Measurements from ENCODE around the gene ABCA12. TPM values are rescaled to one million over a fixed set of nuclear protein-coding genes. Genes with fewer than 3 reads are reported as not detected.

The ABCA12 gene
- total and polyA plus RNA-seq, 8 donors, result 0.03 to 0.58 (median 0.15) TPM

GRCh38 chr2:215002500-215002899 is 135.9 kb downstream of the ABCA12 start:
- Histone ChIP-seq H3K27me3 (no peaks in the 10 kb centered on the region), H3K4me3 (no peak overlapping the region), H3K36me3 (peaks cover 0 to 3% of the 10 kb centered on the region in 2 donors), H3K4me1 (no peaks in the 10 kb centered on the region), H3K27ac (no peak overlapping the region), H3K9me3 (no peaks in the 10 kb centered on the region)
- peak in 1 of 2 donors; percentile 24 for TF ChIP-seq CTCF (IDR thresholded peaks at IDR 0.05)
- intact Hi-C loops (cut with DNase I), result no loop called here
- DNase-seq (peak in 2 of 4 donors; percentile 22 to 54), ATAC-seq (peak; percentile 34)

- H3K27me3 ChIP-seq, result no peaks in the 10 kb centered on the region
- ATAC-seq (no peak), DNase-seq (no peak)
- no peak overlapping the region for H3K4me3 ChIP-seq
- no peak overlapping the region for H3K27ac ChIP-seq
- peaks cover 0 to 3% of the 10 kb centered on the region in 2 donors for H3K36me3 ChIP-seq
- no peaks in the 10 kb centered on the region for H3K9me3 ChIP-seq
- intact Hi-C loops (cut with DNase I), result no loop called here
- no peaks in the 10 kb centered on the region for H3K4me1 ChIP-seq
- no peak for TF ChIP-seq CTCF (IDR thresholded peaks at IDR 0.05)
These were observed 137.7 kb downstream of the ABCA12 start for GRCh38 chr2:215000721-215001120.

- no peak for ATAC-seq
- Histone ChIP-seq H3K4me3 (no peak overlapping the region), H3K36me3 (no peaks in the 10 kb centered on the region), H3K27me3 (no peaks in the 10 kb centered on the region), H3K9me3 (no peaks in the 10 kb centered on the region), H3K4me1 (no peaks in the 10 kb centered on the region), H3K27ac (no peak overlapping the region)
- TF ChIP-seq CTCF (IDR thresholded peaks at IDR 0.05), result no peak
- intact Hi-C loops (cut with DNase I), result no loop called here
- DNase-seq, result no peak
These were observed 142.3 kb downstream of the ABCA12 start for GRCh38 chr2:214995926-214996670.

GRCh38 chr2:214995409-214995808 is 143.0 kb downstream of the ABCA12 start:
- DNase-seq (no peak), ATAC-seq (no peak)
- Histone ChIP-seq H3K9me3 (no peaks in the 10 kb centered on the region), H3K27ac (no peak overlapping the region), H3K27me3 (no peaks in the 10 kb centered on the region), H3K4me3 (no peak overlapping the region), H3K36me3 (no peaks in the 10 kb centered on the region), H3K4me1 (no peaks in the 10 kb centered on the region)
- intact Hi-C loops (cut with DNase I), result no loop called here
- TF ChIP-seq CTCF (IDR thresholded peaks at IDR 0.05), result no peak

- Histone ChIP-seq H3K27me3 (no peaks in the 10 kb centered on the region), H3K9me3 (no peaks in the 10 kb centered on the region), H3K27ac (no peak overlapping the region), H3K4me3 (no peak overlapping the region), H3K4me1 (no peaks in the 10 kb centered on the region), H3K36me3 (no peaks in the 10 kb centered on the region)
- no peak for TF ChIP-seq CTCF (IDR thresholded peaks at IDR 0.05)
- DNase-seq (no peak), ATAC-seq (no peak)
- intact Hi-C loops (cut with DNase I), result no loop called here
These were observed 145.5 kb downstream of the ABCA12 start for GRCh38 chr2:214992911-214993310.

All from left lung (tissue), 10 donors.